GM12878 (cell line): ENCODE data around the gene OAF. TPM values are rescaled to one million over a fixed set of nuclear protein-coding genes. Genes with fewer than 3 reads are reported as not detected.

Source experiments
- ATAC-seq: fragments of 200-7000 bp; cut with Tn5 transposase; 3 replicates; pipeline ENCODE4 v1.9.1; 2020; ENCODE audit warnings: mild to moderate bottlenecking, moderate library complexity
- BruUV-seq: library from RNA; stranded (reverse); fragments of 400-500 nt; replicated peaks from 2 replicates; lab custom pipeline; 2021; lab: Mats Ljungman, UMichigan
- CTCF ChIA-PET: fragments of 300-600 bp; sonication (Branson Sonifier 250); formaldehyde crosslinking; extraction: SDS; loops from one replicate; lab custom pipeline; 2021; ENCODE audit warnings: inconsistent platforms; lab: Yijun Ruan, JAX
- POLR2A ChIA-PET: fragments of 350-600 bp; formaldehyde crosslinking; extraction: SDS; loops from one replicate; lab custom pipeline; 2021; ENCODE audit warnings: inconsistent platforms; lab: Charles Lee
- RAD21 ChIA-PET: fragments of 300-600 bp; sonication (Branson Sonifier 250); formaldehyde crosslinking; loops from one replicate; lab custom pipeline; 2023; ENCODE audit warnings: antibody characterized with exemption; ENCODE audit not compliant: unreplicated experiment; lab: Charles Lee
- SMC1A ChIA-PET: fragments of 300-600 bp; sonication (Branson Sonifier 250); formaldehyde crosslinking; loops from one replicate; lab custom pipeline; 2023; ENCODE audit not compliant: unreplicated experiment, uncharacterized antibody; lab: Charles Lee
- DNase-seq: peaks from one replicate; pipeline ENCODE4 v3.0.0-alpha.2; 2011; ENCODE audit warnings: low read depth, low spot score
- FAIRE-seq: peaks from 3 replicates; lab custom pipeline; 2011; peaks lifted over from hg19 to GRCh38; lab: Jason Lieb, UNC
- H2AFZ ChIP-seq: 2 replicates; pipeline ENCODE4 v1.6.0; 2011; ENCODE audit warnings: low read depth, low read length, control low read depth; ENCODE audit not compliant: control insufficient read depth
- H3K27ac ChIP-seq: 2 replicates; pipeline ENCODE4 v1.5.1; 2011; ENCODE audit warnings: control low read depth; ENCODE audit not compliant: control insufficient read depth, insufficient read depth
- H3K27me3 ChIP-seq, 2 experiments: replicated peaks in 1 of 2; 2 replicates each; pipeline versions ENCODE4 v1.6.0 to v1.6.1; 2011; ENCODE audit warnings: low read length in 1 of 2; ENCODE audit not compliant: control insufficient read depth in 2 of 2, insufficient read depth in 2 of 2
- H3K36me3 ChIP-seq, 2 experiments: 2 replicates each; pipeline ENCODE4 v1.5.1; 2011; ENCODE audit warnings: low read length in 1 of 2; ENCODE audit not compliant: control insufficient read depth in 2 of 2, insufficient read depth in 2 of 2
- H3K4me1 ChIP-seq: 2 replicates; pipeline ENCODE4 v1.6.1; 2011; ENCODE audit warnings: mild to moderate bottlenecking, low read length, moderate library complexity, mixed read lengths; ENCODE audit not compliant: control insufficient read depth, insufficient read depth
- H3K4me2 ChIP-seq: 2 replicates; pipeline ENCODE4 v1.6.0; 2011; ENCODE audit warnings: control low read depth; ENCODE audit not compliant: control insufficient read depth, insufficient read depth
- H3K4me3 ChIP-seq: fragments of 200-600 bp; sonication (generic); 2 replicates; pipeline ENCODE4 v1.5.1; 2016
- H3K79me2 ChIP-seq: 2 replicates; pipeline ENCODE4 v1.6.0; 2011; ENCODE audit warnings: low read length; ENCODE audit not compliant: control insufficient read depth, insufficient read depth
- H3K9ac ChIP-seq: 2 replicates; pipeline ENCODE4 v1.8.0; 2011; ENCODE audit warnings: low read length, control low read depth, mixed read lengths; ENCODE audit not compliant: control insufficient read depth, insufficient read depth
- H3K9me3 ChIP-seq: replicated peaks from 3 replicates; pipeline ENCODE4 v1.5.1; 2011; ENCODE audit warnings: mild to moderate bottlenecking, low read length; ENCODE audit not compliant: control insufficient read depth, insufficient read depth
- H4K20me1 ChIP-seq: 2 replicates; pipeline ENCODE4 v1.6.0; 2011; ENCODE audit not compliant: control insufficient read depth, insufficient read depth
- ATF7 ChIP-seq: fragments of 450-650 bp; IDR thresholded peaks from 2 replicates; pipeline ENCODE4 v1.6.1; 2016; ENCODE audit warnings: low read depth, mild to moderate bottlenecking
- CREB1 ChIP-seq: IDR thresholded peaks from 2 replicates; pipeline ENCODE4 v1.6.1; 2012; ENCODE audit warnings: low read depth, mild to moderate bottlenecking, inconsistent platforms
- E2F8 ChIP-seq: fragments of 450-650 bp; IDR thresholded peaks from 2 replicates; pipeline ENCODE4 v1.6.1; 2018; ENCODE audit warnings: mild to moderate bottlenecking, low read depth, moderate library complexity; ENCODE audit not compliant: partially characterized antibody
- FOS ChIP-seq: IDR thresholded peaks from 3 replicates; pipeline ENCODE4 v1.6.1; 2011; ENCODE audit warnings: borderline replicate concordance; ENCODE audit not compliant: insufficient read length; ENCODE audit errors: extremely low read depth
- IKZF1 ChIP-seq: fragments of 450-650 bp; conservative IDR thresholded peaks from 2 replicates; pipeline ENCODE4 v1.6.1; 2017; ENCODE audit warnings: antibody characterized with exemption, mild to moderate bottlenecking
- LARP7 ChIP-seq: fragments of 450-650 bp; IDR thresholded peaks from 2 replicates; pipeline ENCODE4 v1.6.1; 2017; ENCODE audit warnings: mild to moderate bottlenecking
- NFYB ChIP-seq: IDR thresholded peaks from 2 replicates; pipeline ENCODE4 v1.6.1; 2011; ENCODE audit warnings: low read depth, mild to moderate bottlenecking, low read length, improper control_type of control experiment, moderate library complexity; ENCODE audit not compliant: insufficient read depth
- PBX3 ChIP-seq: IDR thresholded peaks from 2 replicates; pipeline ENCODE4 v1.6.1; 2011; ENCODE audit warnings: mild to moderate bottlenecking, low read depth, low read length, moderate library complexity; ENCODE audit not compliant: insufficient replicate concordance
- SMAD1 ChIP-seq: fragments of 450-650 bp; IDR thresholded peaks from 2 replicates; pipeline ENCODE4 v1.6.1; 2018; ENCODE audit warnings: mild to moderate bottlenecking, low read depth; ENCODE audit not compliant: partially characterized antibody
- SMAD5 ChIP-seq: IDR thresholded peaks from 2 replicates; pipeline ENCODE4 v1.6.1; 2016; ENCODE audit warnings: antibody characterized with exemption, low read depth
- TARDBP ChIP-seq: IDR thresholded peaks from 2 replicates; pipeline ENCODE4 v1.6.1; 2016; ENCODE audit warnings: borderline replicate concordance
- ZNF274 ChIP-seq: IDR thresholded peaks from one replicate; pipeline ENCODE4 v1.8.0; 2011; ENCODE audit not compliant: insufficient read length, insufficient read depth
- ZNF687 ChIP-seq: fragments of 450-650 bp; IDR thresholded peaks from 2 replicates; pipeline ENCODE4 v1.6.1; 2017; ENCODE audit warnings: mild to moderate bottlenecking, moderate library complexity
- WGBS: methylation state at CpG from one replicate; pipeline ENCODE4 v1.1.6; 2016; ENCODE audit warnings: low lambda C conversion rate; ENCODE audit not compliant: insufficient replicate concordance, insufficient coverage; ENCODE audit errors: missing lambda C conversion rate; 5-methylcytosine and 5-hydroxymethylcytosine counted together
- in situ Hi-C: fragments of 300-500 bp; cut with MboI; formaldehyde crosslinking; loops from 9 replicates; pipeline ENCODE4 v1.14.3; 2018; ENCODE audit warnings: mixed read lengths
- intact Hi-C: fragments of 100-400 bp; cut with micrococcal nuclease; formaldehyde crosslinking; loops from one replicate; pipeline ENCODE4 v1.14.2; 2022; ENCODE audit not compliant: unreplicated experiment
- polyA plus RNA-seq, 11 experiments: library from polyadenylated mRNA; depleted of rRNA in 4 of 11; unstranded in 6 of 11; stranded (reverse) in 5 of 11; fragments of >200 nt; fragmentation: Nextera tagmentation in 4 of 11; fragmentation: Illumina TruSeq in 1 of 11; extraction: Ambion mirVana in 4 of 11; extraction: Trizol in 1 of 11; gene quantifications; 1 replicate in 1 of 11; 2 replicates in 10 of 11; pipeline versions ENCODE4 v1.2.1 to v1.2.3, GENCODE V29; 2011 to 2016; ENCODE audit warnings: inconsistent platforms in 2 of 11, missing spikeins in 2 of 11, low read depth in 1 of 11
- total RNA-seq, 4 experiments: library from RNA; depleted of rRNA in 3 of 4; stranded (reverse); fragments of >200 nt in 3 of 4; fragmentation: Illumina TruSeq in 1 of 4; extraction: Trizol in 1 of 4; gene quantifications; 2 replicates each; pipeline versions ENCODE4 v1.2.1 to v1.2.3, GENCODE V29; 2013 to 2021
- TF ChIP-seq, protein P1 (sequence below): fragments of 150-350 bp; IDR thresholded peaks from 2 replicates; pipeline ENCODE4 v1.6.1; 2014; ENCODE audit warnings: mild to moderate bottlenecking, low read depth, low read length

Gene OAF
- total and polyA plus RNA-seq, 10 of the 15 experiments (the other 5 are each of a cell fraction or from before 2014, with no cell fraction given) = 0.10 to 4.7 (median 1.1) TPM

DNA sequence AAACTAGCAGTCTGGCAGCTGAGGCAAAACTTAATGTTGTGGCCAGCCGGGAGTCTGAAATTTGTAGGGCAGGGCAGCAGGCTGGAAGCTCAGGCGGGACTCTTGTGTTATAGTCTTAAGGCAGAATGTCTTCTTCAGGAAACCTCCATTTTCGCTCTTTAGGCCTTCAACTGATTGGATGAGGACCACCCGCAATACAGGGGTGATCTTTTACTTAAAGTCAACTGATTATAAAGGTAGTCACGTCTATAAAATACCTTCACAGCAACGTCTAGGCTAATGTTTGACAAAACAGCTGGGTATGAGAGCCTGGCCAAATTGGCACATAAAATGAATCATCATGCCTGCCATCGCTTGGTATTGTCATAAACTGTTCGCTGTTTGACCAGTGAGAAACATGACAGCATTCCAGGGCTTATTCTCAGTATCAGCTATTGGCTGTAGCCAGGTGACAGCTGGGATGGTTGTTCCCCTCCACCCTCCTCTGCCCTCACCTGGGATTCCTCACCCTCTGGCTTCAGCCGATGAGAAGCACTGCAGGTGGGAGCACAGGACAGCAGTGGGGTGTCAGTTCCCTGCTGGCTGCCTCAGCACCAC is 22.5 kb downstream of the OAF start:
- H3K4me2 ChIP-seq = no peak overlapping the region
- no peak for DNase-seq
- no peaks in the 10 kb centered on the region for H3K36me3 ChIP-seq
- no TSS peak for BruUV-seq
- no peaks in the 10 kb centered on the region for H3K79me2 ChIP-seq
- WGBS = 30% methylated on average over 9 of the region's 9 CpGs
- H3K9me3 ChIP-seq = no peaks in the 10 kb centered on the region; the same call in 2 of the 3 replicates
- RAD21 ChIA-PET = interaction anchor here (0.6 to 13.5 kb wide), 5 partner anchors 10 to 67 kb away, joined by 3 to 348 read pairs (median 5); no protein-coding TSS in a partner anchor
- FAIRE-seq = no peak
- in situ Hi-C loops (loop anchor here (5.0 kb wide), 1 partner anchor 69 kb away; no protein-coding TSS in a partner anchor), intact Hi-C loops (loop anchor here (5.0 kb wide), 1 partner anchor 566 kb away; no protein-coding TSS in a partner anchor)
- peaks cover 5 to 8% of the 10 kb centered on the region in 2 experiments for H3K27me3 ChIP-seq
- H3K9ac ChIP-seq = no peak overlapping the region
- CTCF ChIA-PET = interaction anchor here (0.6 to 18.4 kb wide), 8 partner anchors 14 to 139 kb away, joined by 3 to 783 read pairs (median 4); no protein-coding TSS in a partner anchor
- POLR2A ChIA-PET = interaction anchor here (1.5 kb wide), 1 partner anchor 70 kb away, joined by 7 read pairs; no protein-coding TSS in a partner anchor
- H4K20me1 ChIP-seq = no peaks in the 10 kb centered on the region
- SMC1A ChIA-PET = interaction anchor here (0.8 to 11.4 kb wide), 4 partner anchors 10 to 66 kb away, joined by 3 to 372 read pairs (median 46); no protein-coding TSS in a partner anchor
- no peak overlapping the region for H3K27ac ChIP-seq
- no peak overlapping the region for H2AFZ ChIP-seq
- no peak overlapping the region for H3K4me3 ChIP-seq
- peaks cover 3% of the 10 kb centered on the region; the same call in 1 of the 2 replicates for H3K4me1 ChIP-seq
- no peak for ATAC-seq
- TF ChIP-seq LARP7 (no peak), TARDBP (no peak), NFYB (no peak), FOS (no peak), SMAD1 (no peak), IKZF1 (no peak), PBX3 (no peak), ATF7 (no peak), E2F8 (no peak), CREB1 (no peak), SMAD5 (no peak), ZNF687 (no peak), ZNF274 (no peak)
- TF ChIP-seq, protein P1, sequence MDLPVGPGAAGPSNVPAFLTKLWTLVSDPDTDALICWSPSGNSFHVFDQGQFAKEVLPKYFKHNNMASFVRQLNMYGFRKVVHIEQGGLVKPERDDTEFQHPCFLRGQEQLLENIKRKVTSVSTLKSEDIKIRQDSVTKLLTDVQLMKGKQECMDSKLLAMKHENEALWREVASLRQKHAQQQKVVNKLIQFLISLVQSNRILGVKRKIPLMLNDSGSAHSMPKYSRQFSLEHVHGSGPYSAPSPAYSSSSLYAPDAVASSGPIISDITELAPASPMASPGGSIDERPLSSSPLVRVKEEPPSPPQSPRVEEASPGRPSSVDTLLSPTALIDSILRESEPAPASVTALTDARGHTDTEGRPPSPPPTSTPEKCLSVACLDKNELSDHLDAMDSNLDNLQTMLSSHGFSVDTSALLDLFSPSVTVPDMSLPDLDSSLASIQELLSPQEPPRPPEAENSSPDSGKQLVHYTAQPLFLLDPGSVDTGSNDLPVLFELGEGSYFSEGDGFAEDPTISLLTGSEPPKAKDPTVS = no peak
